Measurements from ENCODE around the gene THRB.

Gene THRB

DNA sequence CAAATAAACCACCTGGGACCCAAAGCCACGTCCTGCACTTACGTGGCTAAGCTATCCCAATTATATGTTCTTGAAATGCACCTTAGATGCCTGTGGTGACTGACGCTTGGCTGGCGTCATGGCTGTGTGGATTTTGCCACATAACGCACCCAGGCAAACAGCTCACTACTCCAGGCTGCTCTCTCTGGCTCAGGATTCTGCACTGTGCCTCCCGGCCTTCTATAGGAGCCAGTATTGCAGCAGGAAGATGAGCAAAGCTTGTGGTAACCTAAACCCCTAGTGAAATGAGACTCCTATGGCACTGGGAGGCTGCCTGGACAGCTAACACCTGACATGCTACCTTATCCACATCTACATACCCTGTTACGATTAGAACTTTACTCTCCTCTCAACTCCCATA is 179.3 kb downstream of the THRB start:
- DNase-seq (ENCODE audit: low spot score) = no peak

DNA sequence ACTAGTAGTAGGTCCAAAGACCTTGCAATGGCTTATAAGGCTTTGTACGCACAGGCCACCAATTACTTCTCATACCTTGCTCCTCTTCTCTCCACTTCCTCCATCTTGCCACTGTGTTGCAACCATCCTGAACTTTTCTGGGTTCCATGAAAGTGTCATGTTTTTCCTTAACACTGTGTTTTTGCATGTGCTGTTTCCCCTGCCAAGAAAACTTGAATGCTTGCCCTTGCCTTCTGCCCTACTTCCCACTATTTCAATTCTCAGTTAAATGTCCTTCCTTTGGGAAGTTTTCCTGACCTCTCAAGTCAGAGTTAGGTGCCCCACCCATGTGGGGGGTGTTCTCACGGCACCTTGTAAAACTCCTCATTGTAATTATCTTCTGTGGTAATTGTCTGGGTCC is 182.8 kb downstream of the THRB start:
- DNase-seq (ENCODE audit: low spot score) = no peak

- DNase-seq (ENCODE audit: low spot score) = no peak
These were observed 183.8 kb downstream of the THRB start for GRCh38 chr3:24310887-24311286.

GRCh38 chr3:24306518-24306917 is 188.1 kb downstream of the THRB start:
- DNase-seq (ENCODE audit: low spot score) = no peak

DNA sequence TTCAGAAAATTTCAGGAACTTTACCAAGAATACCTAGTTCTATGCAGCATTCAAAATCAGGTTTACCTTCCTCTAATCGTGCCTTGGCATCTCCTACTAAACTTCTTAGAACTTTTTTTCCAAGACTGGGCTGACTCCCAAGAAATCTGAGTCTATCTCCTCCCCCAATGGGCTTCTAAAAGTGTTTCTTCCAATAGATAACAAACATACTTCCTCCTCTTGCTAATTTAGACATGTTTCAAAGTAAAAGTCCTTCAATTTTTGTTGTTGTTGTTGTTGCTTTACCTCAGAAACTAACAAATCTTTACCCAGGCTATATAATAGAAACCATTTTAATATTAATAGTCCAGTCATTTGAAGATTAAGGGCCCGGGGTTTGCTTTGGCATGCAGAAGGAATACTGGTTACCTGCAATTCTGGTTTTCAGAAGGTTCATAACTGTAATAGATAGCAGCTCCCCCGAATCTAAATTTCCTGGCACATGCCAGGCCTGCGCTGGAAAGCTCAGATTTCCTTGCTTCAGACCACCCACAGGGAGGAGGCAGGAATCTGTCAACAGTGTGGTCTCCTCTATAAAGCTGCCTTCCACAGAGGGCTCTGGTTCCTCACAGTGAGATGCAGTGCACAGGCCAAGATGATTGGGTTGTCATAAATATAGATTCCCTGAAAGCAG is 188.7 kb downstream of the THRB start:
- no peak for DNase-seq (ENCODE audit: low spot score)

GRCh38 chr3:24303057-24303754 is 191.4 kb downstream of the THRB start:
- peak; percentile 50 for DNase-seq (ENCODE audit: low spot score)

DNA sequence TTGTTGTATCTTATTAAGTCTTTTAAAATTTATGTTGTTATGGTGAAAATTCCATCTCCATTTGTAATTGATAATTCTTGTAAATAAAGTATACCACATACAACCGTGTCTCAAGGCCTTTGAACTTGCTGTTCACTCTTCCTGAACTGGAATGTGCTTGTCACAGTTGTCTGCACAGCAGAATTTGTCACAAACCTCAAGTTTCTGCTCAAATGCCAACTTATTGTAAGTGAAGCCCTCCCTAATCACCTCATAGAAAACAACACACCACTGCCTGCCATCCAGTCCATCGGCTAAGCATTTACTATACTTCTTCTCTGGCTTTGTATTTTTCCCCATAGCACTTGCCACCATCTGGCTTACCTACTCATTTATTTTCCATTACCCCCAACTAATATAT is 192.3 kb downstream of the THRB start:
- no peak for DNase-seq (ENCODE audit: low spot score)

DNA sequence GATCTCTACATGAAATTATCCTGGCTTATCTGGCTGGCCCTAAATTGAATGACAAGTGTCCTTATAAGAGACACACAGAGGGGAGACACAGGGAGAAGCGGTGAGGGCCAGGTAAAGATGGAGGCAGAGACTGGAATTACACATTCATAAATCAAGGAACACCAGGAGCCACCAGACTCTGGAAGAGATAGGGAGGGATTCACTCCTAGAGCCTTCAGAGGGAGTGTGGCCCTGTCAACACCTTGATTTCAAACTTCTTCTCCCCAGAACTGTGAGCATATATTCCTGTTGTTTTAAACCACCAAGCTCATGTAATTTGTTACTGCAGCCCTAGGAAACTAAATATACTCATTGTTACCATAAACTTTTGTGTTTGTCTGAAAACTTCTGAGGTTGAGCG is 193.7 kb downstream of the THRB start:
- no peak for DNase-seq (ENCODE audit: low spot score)

DNA sequence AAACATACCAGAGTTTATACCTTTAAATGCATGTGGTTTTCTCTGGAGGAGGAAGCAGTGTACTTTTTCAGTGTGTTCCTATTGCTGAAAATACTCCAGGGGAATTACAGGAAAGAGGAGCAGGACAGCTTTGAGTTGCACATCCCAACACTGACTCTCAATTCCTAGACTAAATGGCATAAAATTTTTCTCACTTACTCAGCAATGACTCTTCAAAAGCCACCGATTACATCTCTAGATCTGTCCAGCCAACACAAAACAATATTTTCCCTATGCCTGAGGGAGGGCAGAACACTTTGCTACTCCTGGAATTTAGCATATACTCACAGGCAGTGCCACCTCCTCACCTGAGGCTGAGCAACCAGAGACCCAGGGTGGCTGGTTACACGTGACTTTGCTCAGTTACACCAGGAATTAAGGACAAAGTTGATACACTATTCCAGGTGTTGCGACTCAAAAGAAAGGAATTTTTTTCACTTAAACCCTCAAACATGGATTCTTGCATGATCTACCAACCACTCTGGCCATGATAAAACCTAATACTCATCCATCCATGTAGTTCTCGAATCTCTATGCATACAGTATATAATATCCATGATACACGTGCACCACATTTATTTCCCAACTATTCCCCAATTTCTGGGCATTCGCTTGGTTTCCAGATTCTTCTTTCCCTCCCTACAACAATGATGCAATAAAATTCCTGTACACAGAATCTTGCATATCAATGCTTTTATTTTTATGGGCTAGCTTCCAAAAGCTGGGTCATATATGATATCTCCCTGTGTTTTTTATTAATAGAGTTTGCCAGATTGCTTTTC is 194.6 kb downstream of the THRB start:
- no peak for DNase-seq (ENCODE audit: low spot score)

GRCh38 chr3:24299246-24299805 is 195.3 kb downstream of the THRB start:
- DNase-seq (ENCODE audit: low spot score) = no peak

- DNase-seq (ENCODE audit: low spot score) = no peak
These were observed 198.0 kb downstream of the THRB start for GRCh38 chr3:24296441-24297205.

DNA sequence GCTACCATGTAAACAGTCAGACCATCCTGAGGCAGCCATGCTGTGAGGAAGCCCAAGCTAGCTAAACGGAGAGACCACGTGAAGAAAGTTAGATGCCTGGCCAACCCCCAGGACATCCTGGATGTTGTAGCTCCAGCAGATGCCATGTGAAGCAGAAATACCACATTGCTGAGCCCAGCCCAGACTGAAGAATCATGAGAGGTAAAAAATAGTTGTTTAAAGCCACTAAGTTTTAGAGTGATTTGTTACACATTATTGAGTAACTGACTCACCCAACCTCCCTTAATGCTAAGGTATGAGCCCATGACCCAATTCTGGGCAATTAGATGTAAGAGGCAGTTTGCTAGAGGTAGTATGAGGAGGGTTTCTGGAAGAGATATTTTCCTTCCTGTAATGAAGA is 200.5 kb downstream of the THRB start:
- DNase-seq (ENCODE audit: low spot score) = no peak

- no peak for DNase-seq (ENCODE audit: low spot score)
These were observed 203.0 kb downstream of the THRB start for GRCh38 chr3:24291646-24292045.

- no peak for DNase-seq (ENCODE audit: low spot score)
These were observed 204.1 kb downstream of the THRB start for GRCh38 chr3:24290596-24290995.

GRCh38 chr3:24288496-24289236 is 206.0 kb downstream of the THRB start:
- DNase-seq (ENCODE audit: low spot score) = no peak

DNA sequence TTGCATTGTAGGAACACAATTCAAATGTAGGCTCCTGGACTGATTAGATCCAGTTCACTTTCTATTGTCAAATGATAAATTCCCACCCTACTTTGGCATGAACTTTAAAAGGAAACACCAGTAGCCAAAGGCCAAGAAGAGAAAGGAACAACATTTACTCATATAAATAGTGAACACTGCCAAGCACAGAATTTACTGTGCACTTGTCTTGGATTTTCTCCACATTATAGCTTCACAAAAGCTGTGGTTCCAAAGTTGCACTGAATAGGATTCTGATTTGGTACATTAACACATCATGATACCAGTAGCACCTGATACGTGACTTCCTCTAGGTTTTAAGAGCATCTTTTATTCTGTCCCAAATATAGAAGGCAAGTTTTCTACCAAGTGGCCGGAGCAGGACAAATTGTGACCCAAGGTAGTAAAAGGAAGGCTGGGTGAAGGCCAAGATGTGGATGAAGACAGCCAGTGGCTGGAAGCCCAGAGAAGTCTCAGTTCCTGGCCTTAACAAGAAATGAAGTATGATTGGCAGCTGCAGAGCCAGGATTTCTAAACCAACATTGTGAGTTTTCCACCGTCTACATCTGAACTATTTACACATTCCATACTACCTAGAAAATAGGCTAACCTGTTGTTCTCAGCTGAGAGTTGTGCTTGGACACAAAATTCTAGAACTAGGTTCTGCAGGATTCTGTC is 206.7 kb downstream of the THRB start:
- DNase-seq (ENCODE audit: low spot score) = no peak

DNA sequence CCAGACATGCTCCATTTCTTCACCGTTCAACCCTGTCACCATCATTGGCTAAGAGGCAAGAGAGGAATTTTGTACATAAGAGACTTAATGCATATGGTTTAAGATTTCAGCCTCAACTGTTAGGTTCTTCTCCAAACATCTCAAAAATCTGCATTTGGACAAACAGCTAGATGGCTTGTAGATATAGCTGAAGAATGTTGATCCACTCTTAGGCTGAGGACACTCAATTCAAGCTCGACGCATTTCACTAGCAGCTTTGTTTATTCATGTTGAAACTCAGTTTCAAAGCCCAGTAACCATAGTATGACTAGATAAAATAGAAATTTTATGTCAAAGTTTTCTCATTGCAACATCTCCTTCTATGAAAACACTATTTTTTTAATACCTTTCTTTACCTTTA is 208.2 kb downstream of the THRB start:
- no peak for DNase-seq (ENCODE audit: low spot score)

GRCh38 chr3:24278543-24278942 is 216.1 kb downstream of the THRB start:
- no peak for DNase-seq (ENCODE audit: low spot score)

- DNase-seq (ENCODE audit: low spot score) = no peak
These were observed 221.2 kb downstream of the THRB start for GRCh38 chr3:24273491-24273890.

- DNase-seq (ENCODE audit: low spot score) = no peak
These were observed 221.8 kb downstream of the THRB start for GRCh38 chr3:24272875-24273274.

Measured in SK-N-DZ (cell line).